ENCODE results near the gene LRMDA.

Gene LRMDA

DNA sequence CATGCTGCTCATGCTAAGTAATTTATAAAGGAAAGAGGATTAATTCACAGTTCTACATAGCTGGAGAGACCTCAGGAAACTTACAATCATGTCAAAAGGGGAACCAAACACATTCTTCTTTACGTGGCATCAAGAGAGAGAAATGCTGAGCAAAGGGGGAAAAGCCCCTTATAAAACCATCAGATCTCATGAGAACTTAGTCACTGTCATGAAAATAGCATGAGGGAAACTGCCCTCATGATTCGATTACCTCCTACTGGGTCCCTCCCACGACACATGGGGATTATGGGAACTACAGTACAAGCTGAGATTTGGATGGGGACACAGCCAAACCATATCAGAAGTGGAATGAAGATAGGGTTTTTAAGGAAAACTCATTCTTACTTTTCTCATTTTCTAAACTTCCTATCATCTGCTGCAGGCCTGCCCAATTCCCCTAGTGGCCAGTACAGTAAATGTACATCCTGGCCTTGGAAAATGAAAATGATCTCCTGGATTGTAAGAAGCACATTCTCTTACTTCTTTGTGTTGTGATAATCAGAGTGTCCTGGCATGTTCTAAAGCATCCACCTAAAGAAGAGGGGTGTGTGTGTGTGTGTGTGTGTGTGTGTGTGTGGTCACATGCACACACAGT is 421.5 kb downstream of the LRMDA start:
- no peak for DNase-seq

DNA sequence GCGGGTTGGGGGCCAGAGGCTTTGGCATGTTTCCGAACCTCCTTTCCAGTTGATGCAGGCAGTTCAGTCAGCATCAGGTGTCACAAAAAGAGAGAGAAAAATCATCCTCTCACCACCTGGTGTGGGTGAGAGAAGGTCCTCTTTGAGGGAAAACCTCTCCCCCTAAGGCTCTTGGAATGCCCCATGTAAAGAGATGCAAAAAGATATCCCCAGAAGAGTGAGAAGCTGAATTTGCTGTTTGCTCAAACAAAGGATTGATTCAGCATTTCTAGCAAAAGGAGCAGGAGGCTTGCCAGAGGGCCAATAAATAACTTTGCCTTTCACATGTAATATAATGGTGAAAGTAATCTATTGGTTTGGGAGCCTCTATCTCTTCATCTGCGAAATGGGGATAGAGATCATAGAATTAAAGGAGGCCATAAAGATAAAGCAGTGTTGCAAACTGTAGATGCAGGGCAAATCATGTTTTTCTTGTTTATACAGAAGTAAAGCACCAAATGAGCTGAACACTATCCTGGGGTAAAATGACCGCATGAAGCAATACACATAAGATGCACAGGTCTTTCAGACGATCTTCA is 425.9 kb downstream of the LRMDA start:
- peak; percentile 62 to 64 for DNase-seq

DNA sequence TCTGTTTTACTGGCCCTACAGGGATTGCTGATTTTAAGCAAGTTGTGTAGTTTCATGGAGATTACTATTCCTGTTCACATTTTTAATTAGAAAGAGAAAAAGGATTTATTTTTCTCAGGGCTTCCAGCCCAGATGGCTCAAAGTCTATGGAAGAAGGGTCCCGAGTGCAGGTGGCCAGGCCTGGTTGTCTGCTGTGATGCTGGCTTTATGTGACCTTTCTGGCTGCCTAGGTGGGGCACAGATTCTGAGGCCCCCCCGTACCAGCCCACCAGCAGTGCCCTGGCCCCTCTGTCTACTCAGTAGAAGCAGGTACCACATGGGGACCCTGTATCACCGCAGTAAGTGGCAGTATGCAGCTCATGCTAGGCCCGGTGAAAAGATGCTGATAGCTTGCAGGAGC is 426.5 kb downstream of the LRMDA start:
- DNase-seq = no peak

DNA sequence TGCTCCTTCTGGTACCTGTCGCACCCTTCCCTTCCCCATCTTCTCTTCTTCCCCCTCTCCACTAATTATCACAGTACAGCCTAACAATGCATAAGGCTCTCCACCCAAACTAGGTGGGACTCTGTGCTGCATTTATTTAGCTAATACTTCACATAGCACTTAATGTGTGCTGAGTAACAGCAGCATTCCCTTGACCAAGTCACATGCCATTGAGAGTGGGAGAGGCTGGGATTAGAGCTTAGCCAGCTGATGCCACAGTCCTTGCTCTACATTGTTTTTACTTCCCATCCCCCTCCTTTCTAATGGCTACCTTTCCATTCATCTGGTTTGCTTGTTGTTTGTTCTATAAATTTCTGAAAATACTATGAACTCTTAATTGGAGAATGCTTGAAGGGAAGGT is 426.9 kb downstream of the LRMDA start:
- no peak for DNase-seq

DNA sequence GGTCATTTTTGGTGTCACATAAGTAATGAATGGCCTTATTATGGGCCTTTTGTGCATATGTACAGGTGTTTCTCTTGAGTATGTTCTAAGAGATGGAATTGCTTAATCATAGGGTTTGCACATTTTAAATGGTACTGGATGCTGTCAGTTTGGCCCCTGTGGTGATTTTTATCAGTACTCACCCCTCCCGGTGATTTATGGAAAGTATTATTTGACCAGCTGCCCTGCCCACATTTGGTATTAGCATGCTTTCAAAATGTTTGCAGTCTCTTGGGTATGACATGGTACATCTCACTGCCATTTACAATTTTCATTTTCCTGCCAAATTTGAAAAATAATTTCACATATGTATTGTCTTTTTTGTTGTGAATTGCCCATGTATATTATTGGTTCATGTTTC is 427.7 kb downstream of the LRMDA start:
- peak in 1 of 2 experiments; percentile 44 for DNase-seq

DNA sequence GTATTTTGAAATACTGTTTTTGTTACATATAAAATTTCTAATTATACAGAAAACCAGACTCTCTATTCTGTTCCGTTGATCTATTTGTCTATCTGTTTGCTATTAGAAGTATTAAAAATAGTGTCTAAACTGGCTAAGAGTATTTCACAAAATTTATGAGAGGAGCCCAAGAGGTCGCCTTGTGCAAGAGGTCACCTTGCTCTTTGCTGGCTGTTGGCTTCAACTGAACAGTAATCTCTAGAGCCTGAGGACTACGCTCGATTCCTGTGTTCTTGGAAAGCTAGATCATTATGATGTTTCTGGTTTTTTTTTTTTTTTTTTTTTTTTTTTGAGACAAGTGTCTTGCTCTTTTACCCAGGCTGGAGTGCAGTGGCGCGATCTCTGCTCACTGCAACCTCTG is 428.6 kb downstream of the LRMDA start:
- no peak for DNase-seq

DNA sequence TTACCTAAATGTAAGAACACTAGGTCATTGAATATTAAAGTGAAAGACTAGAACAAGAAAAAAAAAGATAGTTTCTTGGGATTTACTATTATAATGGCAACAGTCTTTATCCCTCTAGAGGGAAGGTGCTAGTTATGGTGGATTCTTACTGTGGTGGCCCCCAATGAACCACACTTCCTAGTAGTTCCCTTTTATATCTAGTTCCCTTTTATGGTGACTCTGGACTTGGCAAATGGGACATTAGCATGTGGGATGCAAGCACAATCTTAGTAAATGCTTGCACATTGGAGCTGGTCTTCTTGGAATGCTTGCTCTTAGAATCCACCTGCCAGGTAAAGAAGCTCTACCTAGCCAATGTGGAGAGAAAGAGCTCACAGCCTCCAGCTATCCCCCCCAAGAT is 430.2 kb downstream of the LRMDA start:
- DNase-seq = no peak

DNA sequence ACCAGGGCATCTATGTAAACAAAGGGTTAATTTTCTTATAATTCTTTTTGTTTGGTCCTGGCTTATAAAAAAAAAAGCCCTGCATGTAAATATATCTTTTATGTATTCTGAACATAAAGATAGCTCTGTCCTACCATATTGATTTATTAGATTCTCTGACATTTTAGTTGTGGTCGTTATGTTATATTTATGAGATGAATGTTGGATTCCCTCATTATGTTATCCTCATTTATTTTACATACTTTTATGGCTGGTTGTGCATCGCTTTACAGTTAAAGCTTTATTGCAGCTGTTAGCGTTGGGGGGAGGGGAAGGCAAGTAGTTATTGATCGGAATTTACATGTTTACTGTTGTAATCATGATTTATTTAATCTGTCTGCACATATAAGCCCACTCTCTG is 431.5 kb downstream of the LRMDA start:
- DNase-seq = peak; percentile 86 to 88

DNA sequence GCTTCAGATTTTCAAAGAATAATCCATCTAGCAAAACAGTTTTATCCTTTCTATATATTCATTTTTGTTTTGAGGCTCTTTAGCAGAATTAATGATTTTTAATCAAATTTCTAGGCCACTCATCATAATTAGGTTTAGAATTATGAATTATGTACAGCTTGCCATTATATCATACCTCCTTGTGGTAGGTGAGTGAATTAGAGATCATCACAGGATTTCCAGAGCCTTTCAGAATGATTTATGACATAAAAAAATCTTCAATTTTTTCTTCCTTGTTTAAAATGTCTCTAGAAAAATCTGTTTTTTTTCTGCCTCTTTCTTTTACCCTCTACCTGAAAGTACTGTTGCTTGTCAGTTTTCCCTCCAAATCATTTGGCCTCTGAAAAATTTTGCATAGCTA is 433.3 kb downstream of the LRMDA start:
- no peak for DNase-seq

DNA sequence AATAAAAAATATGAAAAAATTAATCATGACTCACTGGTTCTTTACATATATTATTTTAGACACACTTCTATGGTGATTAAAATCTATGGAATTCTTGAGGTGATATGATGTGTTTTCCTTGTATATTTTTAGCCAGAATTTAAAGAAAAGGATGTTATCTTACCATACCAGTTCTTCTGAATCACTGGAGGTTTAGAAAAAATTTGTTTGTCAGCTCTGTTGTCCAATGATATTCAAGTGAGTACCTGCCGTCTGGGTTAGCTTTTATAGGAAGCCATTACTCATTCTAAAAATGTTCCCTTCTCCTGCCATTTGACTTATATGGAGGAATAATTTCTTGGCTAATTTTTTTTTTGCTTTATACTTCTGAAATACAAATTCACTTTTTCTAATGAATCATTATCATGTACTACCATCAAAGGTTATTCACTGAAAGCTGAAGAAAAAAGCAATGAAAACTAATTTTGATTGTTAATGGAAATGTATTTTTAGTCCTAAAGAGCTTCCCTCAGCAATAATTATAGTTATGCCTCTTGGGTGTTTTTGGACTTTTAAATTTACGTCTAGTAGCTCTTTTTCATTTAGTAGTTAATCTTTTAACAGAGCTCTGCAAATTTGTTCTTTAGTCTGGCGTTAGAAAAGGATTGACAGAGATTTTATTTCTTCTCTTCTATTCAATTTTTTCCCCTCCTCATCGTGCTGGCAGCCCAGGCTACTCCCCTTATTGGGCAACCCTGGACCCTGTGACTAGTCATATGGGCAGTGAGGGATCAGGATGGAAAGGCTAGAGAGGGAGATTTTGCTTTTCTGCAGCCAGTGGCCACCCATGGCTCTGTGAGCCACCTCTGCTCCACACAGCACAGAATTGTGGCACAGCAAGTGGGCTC is 434.2 kb downstream of the LRMDA start:
- DNase-seq = peak in 1 of 2 experiments; percentile 29

DNA sequence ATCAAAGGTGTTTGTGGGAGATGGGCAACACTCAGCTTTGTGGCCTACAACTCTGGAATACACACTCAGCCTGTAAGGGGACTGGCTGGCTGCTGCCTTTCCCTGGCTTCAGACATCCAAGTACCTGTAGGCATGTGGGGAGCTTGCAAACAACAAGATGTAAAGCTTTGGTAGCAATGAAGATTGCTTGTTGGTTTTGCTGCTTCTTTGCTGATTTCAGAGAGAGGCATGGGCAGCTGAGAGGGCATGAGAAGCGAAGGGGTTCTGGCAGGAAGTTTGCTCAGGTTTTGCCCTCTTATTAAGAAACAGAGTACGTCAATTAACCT is 434.8 kb downstream of the LRMDA start:
- peak in 1 of 2 experiments; percentile 65 for DNase-seq

DNA sequence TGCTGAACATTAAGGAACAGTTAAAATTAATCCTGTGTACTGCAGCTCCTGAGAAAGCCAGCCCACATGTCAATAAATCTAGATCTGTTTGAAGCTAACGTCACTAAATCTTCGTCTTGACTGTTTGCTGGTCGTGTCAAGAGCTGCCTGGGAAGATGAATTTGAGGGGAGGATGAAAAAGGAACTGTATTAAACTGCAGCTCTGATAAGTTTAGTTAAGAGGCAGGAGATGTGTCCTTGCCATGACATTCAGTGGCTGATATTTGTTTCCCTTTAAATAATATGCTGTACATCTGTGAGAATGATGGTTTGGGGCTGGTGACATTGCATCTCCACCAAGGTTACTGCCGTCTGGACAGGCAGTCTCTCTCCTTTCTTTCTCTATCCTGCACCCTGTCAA is 435.3 kb downstream of the LRMDA start:
- DNase-seq = no peak

DNA sequence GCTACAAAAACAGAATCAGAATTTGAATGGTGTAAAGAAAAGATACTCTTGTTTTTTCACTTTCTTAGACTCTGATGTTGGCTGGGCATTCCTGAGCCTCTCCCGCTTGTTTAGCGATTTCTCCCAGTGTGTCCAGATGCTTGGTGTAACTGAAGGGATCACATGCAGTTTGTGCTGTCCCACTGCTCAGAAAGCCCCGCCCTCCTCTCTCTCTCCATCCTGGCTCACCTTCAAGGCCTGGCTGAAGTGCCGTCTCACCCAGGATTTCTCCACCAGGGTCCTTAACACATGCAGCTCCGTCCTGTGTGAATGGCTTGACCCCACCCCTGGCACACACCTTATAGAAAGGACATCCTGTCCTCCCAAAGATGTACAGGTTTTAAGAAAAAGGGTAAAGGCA is 437.1 kb downstream of the LRMDA start:
- no peak for DNase-seq

DNA sequence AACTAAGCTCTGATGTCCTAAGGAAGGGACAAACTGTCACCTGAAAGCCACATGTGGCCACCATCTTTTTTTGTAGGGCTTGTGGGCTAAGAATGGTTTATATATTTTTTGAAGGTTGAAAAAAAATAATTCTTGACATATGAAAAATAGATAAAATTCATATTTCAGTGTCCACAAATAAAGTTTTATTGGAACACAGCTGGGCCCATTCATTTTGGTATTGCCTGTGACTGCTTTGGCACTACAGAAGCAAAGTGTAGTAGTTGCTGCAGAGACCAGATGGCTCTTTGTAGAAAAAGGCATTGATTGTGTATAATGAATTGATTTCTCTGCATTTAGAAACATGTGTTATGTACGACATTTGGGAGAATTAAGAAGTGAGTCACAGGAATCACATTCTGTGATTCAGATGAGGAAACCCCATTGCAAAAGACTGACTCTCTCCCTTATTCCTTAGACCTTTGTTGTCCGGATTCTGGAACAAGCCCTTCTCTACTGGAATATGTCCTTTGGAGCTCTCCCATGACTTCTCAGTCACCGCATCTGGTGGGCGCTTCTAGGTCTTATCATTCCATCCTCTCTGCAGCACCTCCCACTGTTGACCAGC is 438.7 kb downstream of the LRMDA start:
- DNase-seq = no peak

DNA sequence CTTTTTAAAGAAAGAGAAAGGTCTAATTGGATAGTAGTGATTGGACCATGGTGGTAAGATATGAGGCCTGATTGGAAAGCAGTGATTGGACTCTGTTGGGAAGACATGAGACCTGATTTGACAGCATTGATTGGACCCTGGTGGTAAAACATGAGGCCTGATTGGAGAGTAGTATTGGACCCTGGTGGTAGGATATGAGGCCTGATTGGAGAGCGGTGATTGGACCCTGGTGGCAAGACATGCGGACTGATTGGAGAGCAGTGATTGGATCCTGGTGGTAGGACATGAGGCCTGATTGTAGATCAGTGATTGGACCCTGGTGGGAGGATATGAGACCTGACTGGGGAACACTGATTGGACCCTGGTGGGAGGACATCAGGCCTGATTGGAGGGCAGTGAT is 444.3 kb downstream of the LRMDA start:
- DNase-seq = no peak

DNA sequence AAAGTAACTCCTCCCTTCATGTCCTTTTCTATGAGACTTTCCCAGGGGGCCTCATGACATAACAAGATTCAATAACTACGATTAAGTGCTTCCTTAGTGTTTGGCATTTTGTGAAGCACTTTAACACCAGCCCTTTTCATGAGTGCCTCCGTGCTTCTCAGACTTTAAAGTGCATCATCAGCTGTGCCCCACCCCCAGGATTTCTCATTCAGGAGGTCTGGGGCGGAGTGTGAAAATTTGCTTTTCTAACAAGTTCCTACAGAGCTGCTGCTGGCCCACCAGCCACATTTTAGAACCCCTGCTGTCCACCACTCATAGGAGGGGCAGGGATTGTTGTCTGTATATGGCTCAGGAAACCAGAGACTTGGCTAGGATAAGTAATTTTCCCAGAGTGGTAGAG is 445.3 kb downstream of the LRMDA start:
- DNase-seq = no peak

DNA sequence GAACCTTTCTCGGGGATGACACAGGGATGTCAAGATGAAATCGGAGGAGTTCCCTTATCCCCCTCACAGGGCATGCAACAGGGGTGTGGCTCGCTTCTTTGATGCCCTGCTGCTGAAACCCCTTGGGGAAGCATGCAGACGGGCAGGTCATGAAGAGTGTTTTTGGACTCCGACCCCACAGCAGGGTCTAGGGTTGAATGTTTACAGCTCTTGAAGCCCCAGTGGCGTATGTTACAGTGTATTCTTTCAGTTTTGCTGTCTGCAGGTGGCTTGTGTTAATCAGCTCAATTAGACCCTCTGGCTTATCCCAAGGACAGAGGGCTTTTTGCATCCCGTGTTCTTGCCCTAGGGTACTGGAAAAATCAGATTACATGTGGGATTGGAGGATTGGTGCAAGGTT is 446.5 kb downstream of the LRMDA start:
- DNase-seq = no peak

DNA sequence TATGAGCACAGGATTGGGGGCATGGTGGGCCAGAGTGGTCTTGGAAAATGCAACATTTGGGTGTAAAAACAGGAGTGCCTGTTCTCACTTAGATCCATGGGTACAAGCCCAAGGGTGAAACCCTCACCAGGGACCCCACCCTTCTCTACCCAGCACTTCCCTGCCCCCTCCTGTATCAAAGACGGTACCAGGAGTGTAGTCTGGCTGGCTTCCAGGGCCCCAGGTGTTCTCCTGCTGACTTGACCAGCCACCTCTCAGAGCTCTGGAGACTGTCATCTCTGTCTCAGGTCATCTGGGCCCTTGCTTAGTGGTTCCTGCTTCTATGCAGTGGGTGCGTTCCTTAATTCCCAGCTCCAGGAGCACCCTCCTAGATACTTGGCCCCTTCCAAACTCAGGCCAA is 447.2 kb downstream of the LRMDA start:
- DNase-seq = no peak

DNA sequence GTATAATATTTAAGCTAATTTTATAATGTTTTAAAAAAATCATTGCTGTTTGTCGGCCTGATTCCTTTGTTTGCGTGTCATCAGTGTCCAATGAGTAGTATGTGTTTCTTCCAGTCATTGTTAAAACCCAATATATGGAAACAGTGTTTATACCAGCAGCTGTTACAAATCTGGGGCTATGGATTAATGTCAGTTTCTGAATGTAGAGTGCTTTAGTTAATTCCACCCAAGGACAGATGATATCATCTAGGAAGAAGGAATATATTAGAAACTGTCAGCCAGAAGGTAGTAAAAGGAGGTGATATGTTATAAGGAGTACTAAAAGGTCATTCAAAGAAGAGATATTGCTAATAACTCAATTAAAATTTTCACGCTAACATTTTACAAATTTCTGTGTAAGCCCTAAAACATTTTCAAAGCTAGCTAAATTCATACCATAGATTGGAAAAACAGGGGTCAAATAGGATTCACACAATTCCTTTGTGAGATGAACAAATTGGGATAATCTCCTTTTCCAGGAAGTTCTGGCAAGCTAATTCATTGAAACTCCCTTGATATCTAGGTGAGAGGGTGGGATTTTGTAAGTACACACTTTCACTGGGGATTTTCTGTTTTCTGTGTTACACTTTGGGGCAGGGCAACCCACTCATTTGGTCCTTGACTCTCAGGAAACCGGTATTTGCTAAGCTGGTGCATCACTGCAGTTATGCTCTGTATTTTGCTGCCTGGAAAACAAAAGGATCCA is 448.8 kb downstream of the LRMDA start:
- DNase-seq = no peak

DNA sequence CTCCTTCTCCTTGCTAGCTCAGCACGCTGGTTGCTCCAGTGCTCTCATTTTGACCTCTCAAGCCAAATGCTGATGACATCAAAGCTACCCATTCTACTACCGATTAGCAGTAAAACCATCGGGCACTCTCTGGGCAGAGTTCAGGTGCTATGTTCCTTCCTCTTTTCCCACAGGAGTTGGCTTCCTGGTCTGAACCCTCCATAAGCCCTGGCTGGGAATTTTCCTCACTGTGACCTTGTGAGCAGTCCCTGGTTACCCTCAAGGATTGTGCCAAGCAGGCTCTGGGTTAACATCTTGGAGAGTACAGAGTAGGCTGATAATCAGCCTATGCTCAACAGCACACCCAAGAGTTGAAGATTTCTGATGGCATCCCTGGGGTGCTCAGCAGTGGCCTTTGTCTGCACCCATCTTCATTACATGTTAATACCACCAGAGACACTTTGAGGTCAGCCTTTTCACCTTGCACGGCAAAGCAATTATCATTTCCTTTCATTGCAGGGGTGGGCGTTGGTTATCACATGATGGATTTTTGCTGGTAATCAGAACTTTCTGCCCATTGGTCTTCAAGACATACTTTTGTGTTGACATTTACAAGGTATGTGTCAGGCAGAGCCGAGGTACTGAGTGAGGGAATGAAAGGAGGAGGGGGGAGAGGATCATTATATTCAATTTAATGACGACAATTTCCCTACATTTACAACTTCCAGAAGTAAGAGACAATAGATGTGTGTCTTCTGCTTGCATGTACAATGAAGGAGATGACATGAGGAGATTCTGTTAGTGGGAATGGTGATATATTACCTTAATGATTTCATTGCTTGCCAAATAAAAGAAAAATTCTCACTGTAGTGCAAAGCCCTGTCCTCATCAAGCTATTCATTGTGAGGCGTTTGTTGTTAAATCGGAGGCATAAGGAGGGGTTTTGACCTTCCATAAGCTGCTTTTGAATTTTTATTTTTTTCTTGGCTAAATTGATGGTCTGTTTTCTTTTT is 452.0 kb downstream of the LRMDA start:
- DNase-seq = peak in 1 of 2 experiments; percentile 32

DNA sequence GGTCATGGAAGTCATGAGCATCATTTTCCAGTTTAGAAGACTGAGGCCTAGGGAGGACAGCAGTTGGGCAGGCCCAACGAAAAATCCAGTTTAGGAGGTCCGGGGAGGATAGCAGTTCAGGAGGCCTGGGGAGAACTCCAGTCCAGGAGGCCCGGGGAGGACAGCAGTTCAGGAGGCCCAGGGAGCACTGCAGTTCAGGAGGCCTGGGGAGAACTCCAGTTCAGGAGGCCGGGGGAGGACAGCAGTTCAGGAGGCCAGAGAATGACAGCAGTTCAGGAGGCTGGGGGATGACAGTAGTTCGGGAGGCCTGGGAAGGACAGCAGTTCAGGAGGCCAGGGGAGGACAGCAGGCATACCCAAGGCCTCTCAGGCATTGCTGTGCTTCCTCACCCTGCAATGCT is 453.4 kb downstream of the LRMDA start:
- DNase-seq = no peak

DNA sequence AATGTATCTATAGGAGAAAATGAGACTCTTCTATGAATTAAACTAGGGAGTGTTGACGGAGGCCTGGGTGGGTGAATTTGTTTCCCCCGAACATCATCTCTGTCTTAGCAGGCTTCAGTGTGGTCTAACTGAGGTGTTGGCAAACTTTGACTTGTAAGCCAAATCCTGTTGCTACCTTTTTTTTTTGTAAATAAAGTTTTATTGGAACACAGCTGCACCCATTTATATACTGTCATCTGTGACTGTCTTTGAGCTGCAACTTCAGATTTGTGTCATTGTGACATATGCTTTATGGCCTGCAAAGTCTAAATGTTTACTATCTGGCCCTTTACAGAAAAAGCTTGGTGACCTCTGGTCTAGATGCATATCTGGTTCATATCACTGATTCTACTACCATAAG is 455.9 kb downstream of the LRMDA start:
- DNase-seq = no peak

Measured in NCI-H526 (cell line).